Raji (cell line): Measurements from ENCODE around the gene KRT37.

Experiments used
- POLR2A ChIP-seq: IDR thresholded peaks from 2 replicates; pipeline ENCODE4 v1.6.1; 2011; ENCODE audit warnings: low read depth, low read length, control low read depth; ENCODE audit not compliant: insufficient read depth

Gene KRT37

DNA sequence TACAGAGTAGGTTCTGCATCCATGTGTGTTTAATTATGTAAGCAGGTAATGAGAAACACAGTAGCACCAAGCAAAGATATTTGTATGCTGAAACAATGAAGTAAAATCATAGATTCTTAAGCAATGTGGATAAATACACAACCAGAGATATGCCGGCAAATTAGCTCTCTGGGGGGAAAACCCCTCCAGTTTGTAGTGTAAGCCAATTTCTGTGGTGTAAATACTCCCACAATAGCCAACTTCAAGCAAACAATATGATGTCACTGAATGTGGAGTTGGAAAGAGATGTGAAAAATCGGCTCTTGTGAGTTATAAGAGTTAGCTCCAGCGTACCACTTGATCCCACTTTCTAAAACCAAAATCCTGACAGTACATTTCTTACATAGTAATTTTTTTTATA is 20.3 kb upstream of the KRT37 start:
- no peak for TF ChIP-seq POLR2A

DNA sequence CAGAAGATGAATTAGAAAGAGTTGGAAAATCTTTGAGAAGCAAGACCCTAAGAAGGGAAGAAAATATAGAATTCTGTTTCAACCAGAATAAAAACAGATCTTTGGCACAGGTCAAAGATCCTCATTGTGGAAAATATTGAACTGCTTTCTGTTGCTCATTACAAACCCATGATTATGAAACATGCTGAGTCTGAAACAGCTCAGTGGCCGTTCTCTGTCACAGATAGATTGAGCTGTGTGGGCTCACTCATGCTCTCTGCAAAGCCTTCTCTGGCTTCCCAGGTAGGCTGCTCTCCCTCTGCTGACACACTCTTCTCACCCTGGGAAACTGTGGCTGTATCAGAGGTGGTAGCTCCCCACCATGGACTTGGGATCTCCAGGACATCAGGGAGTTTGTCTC is 19.8 kb upstream of the KRT37 start:
- TF ChIP-seq POLR2A = no peak

DNA sequence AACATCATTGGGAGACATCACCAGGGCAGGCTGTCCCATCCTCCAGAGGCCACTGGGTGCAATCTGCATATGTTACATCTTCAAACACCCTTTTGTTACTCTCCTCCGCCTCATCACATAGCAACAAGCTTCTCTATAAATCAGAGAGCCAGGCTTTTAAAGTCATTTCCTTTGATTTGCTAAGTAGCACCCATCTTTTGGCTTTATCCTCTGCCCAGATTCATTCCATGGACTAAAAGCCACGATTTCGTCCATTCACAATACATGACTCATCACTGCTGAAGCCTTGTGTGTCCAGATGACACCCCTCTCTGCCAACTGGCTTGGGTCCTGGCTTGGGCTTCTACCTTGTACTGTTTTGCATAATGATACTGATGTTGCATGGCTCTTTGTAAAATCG is 18.4 kb upstream of the KRT37 start:
- TF ChIP-seq POLR2A = no peak

DNA sequence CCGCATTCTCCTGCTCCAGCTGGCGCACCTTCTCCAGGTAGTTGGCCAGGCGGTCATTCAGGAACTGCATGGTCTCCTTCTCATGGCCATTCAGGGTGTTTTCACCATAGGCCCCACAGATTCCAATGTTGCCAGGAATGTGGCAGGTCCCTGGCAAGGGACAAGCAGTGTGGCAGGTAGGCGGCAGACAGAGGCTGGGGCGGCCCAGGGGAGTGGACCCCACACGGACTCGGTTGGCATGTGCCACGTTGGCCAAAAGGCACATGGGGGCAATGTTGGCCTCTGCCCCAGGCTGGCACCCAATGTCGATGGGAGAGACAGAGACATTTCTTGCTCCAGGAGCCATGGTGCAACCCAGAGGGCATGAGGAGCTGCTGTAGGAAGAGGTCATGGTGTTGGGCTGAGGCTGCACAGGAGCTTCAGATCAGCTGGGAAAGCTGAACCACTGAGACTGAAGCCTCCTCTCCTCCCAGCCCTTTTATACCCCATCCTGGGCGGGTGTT is 16.2 kb upstream of the KRT37 start, which contains the start of gene KRT38:
KRT38 (minus strand) TSS at position 453 of the 503 bp plus-strand sequence; CDS start at position 391, 62 bp downstream.
- no peak for TF ChIP-seq POLR2A

DNA sequence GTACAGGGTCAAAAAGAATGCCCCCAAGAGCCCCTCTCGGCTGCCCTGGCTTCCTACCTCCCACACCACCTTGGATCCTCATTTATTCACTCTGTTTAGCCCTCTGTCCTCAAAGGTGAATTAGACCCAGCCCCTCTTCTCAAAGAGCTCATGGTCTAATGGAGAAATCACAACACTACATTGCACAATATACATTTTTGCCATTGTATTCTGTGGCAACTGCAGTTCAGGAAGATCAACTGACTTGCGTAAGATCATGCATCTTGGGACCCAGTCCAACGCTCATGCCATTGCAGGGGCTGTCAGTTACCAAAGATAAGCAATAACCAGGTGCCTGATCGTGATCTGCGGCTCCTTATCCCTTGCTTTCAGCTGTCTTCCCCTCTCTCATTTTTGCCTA is 15.0 kb upstream of the KRT37 start:
- TF ChIP-seq POLR2A = no peak

DNA sequence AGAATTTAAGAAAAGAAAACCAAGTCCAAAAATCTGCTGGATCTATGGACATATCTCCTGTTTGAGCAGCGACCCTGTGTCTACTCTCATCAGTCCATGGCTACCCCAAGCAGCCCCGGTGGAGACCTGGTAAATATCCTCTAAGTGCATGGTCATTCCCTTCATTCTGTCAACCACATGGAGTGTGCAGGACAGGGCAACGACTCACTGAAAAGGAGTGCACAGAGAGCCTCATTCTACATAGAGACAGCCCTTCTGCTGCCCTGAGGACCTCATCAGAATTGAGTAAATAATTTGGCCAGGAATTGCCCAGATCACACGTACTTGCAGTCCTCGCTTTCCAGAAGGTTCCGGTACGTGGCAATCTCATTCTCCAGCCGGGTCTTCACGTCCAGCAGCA is 13.4 kb upstream of the KRT37 start:
- no peak for TF ChIP-seq POLR2A

DNA sequence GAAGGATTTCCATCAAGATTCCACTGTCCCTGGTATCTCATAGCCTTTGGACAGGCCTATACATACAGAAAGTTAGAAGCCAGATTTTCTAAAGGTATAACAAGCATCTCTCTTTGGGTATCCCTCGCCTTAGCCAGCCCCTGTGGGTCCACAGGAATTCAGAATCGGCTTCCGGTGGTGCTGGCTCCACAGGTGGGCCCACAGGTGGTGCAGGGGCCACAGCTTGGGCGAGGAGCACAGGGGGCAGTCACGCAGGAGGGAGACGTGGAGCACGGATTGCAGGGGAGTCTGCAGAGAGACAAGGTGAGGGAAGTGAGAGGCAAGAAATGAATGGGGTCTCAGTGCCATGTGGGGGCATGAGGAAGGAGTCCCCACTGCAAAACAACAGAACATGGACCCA is 12.9 kb upstream of the KRT37 start:
- no peak for TF ChIP-seq POLR2A

DNA sequence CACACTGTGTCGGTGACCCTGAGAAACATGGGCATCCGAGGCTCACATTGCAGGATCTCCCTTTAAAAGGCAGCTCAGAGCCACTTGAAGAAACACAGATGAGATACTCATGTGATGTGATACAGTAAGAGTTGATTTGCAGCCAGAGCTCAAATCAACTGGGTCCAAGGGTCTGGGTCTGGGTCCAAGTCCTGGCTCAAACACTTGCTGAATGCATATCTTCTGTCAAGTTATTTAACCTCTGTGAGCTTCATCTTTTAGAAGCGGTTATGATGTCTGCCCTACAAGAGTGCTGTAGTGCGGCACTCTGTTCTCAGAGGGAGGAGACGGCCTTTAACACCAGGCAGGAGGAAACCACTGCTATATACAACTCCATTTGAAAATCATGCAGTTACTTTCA is 10.0 kb upstream of the KRT37 start:
- no peak for TF ChIP-seq POLR2A

DNA sequence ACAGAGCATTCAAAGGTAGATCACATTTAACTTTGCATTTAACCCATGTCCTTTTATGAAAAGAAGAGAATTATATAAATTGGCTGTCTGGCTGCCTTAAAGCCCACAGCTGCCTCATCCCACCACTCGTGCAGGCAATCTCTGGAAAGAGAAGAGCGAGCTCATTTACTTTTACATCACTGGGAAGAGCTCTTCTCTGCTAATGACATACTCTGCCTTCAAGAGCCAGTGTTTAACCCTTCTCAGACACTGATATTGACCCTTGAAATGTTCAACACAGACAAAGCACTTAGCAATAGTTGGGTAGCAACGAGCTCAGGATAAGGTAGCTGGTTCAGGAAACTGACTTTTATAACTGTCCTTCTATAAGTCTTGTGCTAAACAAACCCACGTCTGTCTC is 9.6 kb upstream of the KRT37 start:
- TF ChIP-seq POLR2A = no peak

DNA sequence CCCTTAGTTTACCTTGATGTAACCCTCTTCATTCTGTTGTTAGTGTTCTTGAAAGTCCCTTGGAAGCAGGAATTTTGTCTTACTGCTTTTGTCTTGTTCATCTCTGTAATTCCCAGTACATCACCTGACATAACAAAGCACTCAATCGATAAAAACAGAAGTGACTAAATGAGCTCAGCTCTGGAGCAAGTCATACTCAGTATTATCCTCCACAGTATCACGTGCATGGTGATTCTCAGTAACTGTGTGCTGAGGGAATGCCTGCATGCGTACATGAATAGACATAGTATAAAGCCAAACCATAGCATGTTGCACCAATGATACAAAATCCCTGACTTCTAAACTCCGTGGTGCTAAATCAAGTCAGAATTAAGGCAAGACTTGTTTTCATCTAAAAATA is 9.2 kb upstream of the KRT37 start:
- TF ChIP-seq POLR2A = no peak

DNA sequence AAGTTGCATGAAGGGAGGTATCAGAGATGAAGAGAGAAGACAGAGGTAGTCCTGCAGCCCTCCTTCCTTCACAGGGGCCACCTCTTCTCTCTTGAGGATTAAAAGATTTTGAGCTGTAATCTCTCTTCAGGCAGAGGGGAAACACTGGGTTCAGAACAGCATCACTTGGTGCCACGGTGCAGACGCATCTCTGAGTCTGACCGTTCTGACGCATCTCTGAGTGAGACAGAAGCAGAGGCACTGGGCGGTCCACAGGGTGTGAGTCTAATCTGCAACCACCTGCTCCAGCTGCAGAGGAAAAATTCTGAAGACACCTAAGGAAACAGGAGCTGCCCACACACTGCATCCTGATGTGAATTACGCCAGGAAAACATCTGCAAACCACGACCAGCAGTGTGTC is 5.3 kb upstream of the KRT37 start:
- no peak for TF ChIP-seq POLR2A

DNA sequence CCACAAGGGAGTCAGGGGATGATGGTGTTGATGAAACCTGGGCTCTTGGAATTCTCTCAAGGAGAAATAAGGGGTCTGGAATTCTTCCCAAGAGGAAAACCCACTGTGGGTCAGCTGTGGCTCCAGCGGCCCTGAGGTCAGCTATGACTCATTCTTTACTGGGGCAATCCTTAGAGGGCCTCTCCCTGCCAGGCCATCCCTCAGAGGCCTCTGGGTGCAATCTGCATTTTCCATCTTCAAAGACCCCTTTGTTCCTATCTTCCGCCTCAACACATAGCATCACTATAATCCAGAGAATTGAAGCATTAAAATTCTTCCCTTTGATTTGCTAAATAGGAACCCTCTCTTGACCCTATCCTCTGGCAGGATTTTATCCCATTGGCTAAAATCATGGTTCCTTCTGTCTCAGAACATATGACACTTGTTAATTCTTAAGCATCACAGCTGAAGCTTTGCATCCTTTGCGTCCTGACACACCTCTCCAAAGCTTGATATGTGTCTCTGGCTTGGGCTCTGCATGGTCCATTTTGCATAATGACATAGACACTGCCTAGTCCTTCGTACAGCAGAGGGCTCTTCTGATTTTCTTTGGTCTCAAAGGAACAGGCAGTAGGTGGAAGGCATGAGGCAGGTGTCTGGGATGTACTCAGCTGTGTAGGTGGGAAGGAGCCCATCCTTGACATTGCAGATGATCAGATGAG is 4.4 kb upstream of the KRT37 start:
- TF ChIP-seq POLR2A = no peak

DNA sequence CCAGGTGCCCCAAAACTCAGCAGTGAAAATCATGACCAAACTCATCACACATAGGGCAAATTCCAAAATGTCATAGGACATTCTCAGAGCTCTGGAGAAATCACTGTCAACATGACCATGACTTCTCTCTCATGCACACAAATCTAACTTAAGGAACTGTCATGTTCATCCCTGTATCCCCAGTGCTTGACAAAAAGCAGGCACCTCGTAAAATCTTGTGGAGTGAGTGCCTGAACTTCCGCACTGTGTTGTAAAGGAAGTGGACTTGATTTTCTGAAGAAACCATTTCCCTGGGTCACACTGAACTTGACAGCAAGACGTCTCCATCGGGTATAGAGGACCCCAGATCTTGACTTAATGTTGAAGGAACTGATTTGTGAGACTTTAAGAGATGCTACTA is 2.8 kb downstream of the KRT37 start:
- TF ChIP-seq POLR2A = no peak

DNA sequence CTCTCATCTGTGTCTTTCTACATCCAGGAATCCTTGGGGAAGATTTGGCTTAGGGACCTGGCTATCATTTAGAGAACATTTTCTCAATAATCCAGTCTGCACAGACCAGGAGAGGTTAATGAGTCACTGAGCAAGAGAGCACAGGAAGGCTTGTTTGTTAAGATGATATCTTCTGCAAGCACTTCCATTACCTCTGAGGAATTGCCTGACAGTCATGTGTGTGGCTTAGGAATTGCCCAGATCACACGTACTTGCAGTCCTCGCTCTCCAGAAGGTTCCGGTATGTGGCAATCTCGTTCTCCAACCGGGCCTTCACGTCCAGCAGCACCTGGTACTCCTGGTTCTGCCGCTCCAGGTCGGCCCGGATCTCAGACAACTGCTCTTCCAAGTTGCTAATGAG is 3.3 kb downstream of the KRT37 start:
- no peak for TF ChIP-seq POLR2A

DNA sequence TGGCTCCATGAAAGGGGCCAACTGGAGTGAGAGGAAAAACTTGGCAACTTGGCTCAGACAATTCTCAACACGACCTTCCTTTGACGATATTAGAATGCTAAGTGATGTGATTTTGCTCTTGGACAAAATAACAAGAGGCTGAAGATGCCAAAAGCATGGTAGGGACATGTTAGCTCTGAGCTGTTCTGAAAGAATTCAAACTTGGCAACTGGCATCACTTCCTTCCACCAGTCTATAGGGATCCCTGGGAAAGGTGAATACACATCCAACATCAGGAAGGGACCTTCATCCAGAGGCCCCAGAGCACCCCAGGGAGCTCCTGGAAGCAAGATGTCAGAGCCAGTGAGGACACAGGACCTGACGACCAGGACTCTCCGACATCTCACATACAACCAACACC is 4.3 kb downstream of the KRT37 start:
- no peak for TF ChIP-seq POLR2A

DNA sequence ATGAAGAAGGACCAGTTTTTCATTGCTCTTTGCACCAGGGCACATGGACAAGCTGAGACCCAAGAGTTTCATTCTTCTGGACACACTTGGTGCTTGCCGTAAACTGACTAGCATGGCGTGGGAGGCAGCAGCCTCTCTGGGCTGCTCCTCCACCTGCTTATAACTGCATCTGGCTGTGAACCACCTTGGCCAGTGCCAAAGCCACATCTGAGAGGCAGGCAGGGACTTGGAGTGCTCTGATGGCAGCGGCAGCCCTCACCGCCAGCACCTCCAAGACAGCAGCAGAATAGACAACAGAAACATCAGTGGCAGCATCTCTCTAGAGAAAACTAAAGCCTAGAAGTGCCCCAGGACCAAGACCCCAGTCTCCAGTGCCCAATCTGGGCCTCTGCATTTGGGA is 4.7 kb downstream of the KRT37 start:
- TF ChIP-seq POLR2A = no peak

DNA sequence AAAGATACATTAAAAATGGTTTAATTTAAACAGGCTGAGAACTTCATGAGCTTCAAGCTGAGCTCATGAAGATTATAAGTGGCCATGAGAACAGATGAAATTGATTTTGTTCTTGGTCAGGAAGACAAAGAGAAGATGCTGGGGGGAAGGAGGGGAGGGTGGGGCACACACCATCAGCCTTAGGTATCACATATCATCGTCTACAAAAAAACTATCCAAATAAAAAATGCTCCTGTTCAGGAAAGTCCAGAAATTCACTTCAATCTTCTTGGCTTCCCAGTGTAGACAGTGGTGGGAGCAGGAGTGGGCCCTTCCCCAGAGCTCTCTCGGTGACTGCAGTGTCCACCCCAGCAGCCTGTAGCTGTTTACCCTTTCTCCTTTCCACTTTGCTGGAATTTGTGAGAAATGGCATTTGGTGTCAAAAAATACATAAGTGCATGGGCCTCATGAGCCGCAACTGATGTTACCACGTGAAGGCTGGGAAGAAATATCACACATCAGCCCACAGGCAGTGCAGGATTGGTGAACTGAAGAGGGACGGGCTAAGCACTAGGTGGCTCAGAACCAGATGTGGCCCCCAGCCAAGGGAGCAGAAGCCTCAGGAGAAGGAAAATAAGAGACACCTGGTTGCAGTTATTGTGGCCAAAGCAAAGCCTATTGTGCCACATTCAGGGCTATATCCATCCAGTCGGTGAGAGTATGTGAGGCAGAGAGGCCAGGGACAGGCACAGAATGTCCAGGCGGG is 6.1 kb downstream of the KRT37 start:
- no peak for TF ChIP-seq POLR2A

DNA sequence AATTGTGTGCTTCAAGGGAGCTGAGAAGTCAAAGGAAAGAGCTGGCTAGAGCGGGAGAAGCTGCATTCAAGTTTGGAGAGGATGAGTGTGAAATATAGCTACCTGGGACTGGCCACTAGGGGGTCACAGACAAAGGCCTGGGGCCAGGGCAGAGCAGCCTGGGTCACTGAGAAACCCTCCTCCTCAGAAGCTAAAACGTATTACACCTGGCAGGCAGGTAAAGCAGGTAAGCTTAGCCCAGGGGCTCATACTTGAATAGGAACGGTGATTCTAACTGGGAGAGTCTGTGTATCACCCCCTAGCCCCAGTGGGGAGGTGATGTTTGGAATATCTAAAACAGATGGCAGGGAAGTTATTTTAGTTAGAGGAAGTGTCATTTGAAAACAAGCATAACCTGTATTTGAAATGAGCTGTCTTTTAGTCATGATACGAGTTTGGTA is 6.8 kb downstream of the KRT37 start:
- no peak for TF ChIP-seq POLR2A
